Mesenchymal stem cell (in vitro differentiated cells and primary cell): Measurements from ENCODE around the gene AGTR1.

Experiments
- DNase-seq: peaks from one replicate; pipeline ENCODE4 v3.0.0-alpha.2; 2013
- H2AFZ ChIP-seq: one replicate; pipeline ENCODE4 v1.6.1; 2013; ENCODE audit warnings: low read depth, mild to moderate bottlenecking, control low read depth, inconsistent platforms, low read length, moderate library complexity
- H2AK5ac ChIP-seq: 2 replicates; pipeline ENCODE4 v1.6.1; 2013; ENCODE audit warnings: low read length, moderate library complexity, mild to moderate bottlenecking, inconsistent platforms; ENCODE audit not compliant: severe bottlenecking
- H2BK120ac ChIP-seq: one replicate; pipeline ENCODE4 v1.6.1; 2013; ENCODE audit warnings: low read depth, mild to moderate bottlenecking, inconsistent platforms, low read length, moderate library complexity
- H2BK12ac ChIP-seq, 2 experiments: one replicate each; pipeline ENCODE4 v1.6.1; 2013; ENCODE audit warnings: inconsistent platforms in 2 of 2, low read length in 2 of 2, mild to moderate bottlenecking in 2 of 2, moderate library complexity in 2 of 2, control low read depth in 1 of 2
- H2BK15ac ChIP-seq: one replicate; pipeline ENCODE4 v1.6.1; 2013; ENCODE audit warnings: mild to moderate bottlenecking, low read depth, inconsistent platforms; ENCODE audit not compliant: poor library complexity, severe bottlenecking
- H2BK5ac ChIP-seq: 2 replicates; pipeline ENCODE4 v1.6.1; 2013; ENCODE audit warnings: low read depth, mild to moderate bottlenecking, low read length, control low read depth, inconsistent platforms; ENCODE audit not compliant: poor library complexity, severe bottlenecking
- H3K14ac ChIP-seq, 2 experiments: one replicate each; pipeline ENCODE4 v1.6.1; 2013; ENCODE audit warnings: inconsistent platforms in 2 of 2, low read length in 2 of 2, control low read depth in 1 of 2, mild to moderate bottlenecking in 1 of 2, moderate library complexity in 1 of 2
- H3K18ac ChIP-seq, 2 experiments: one replicate each; pipeline ENCODE4 v1.6.1; 2013; ENCODE audit warnings: inconsistent platforms in 2 of 2, low read length in 2 of 2, control low read depth in 1 of 2, low read depth in 1 of 2, mild to moderate bottlenecking in 1 of 2
- H3K23ac ChIP-seq, 2 experiments: one replicate each; pipeline ENCODE4 v1.6.1; 2013; ENCODE audit warnings: inconsistent platforms in 2 of 2, low read length in 2 of 2, mild to moderate bottlenecking in 2 of 2, moderate library complexity in 2 of 2, control low read depth in 1 of 2
- H3K27ac ChIP-seq: 2 replicates; pipeline ENCODE4 v1.5.1; 2013; ENCODE audit warnings: mild to moderate bottlenecking, moderate library complexity, low read length, control low read depth, inconsistent platforms; ENCODE audit not compliant: poor library complexity, severe bottlenecking
- H3K27me3 ChIP-seq, 2 experiments: 2 replicates each; pipeline versions ENCODE4 v1.6.1 to v1.7.0; 2013; ENCODE audit warnings: low read length in 2 of 2, mild to moderate bottlenecking in 2 of 2, moderate library complexity in 2 of 2, control low read depth in 1 of 2, inconsistent platforms in 1 of 2; ENCODE audit not compliant: control insufficient read depth in 1 of 2, insufficient read depth in 1 of 2
- H3K36me3 ChIP-seq, 2 experiments: 2 replicates each; pipeline versions ENCODE4 v1.6.1 to v1.7.0; 2013; ENCODE audit warnings: low read length in 2 of 2, control low read depth in 1 of 2, inconsistent platforms in 1 of 2, low read depth in 1 of 2, mild to moderate bottlenecking in 1 of 2; ENCODE audit not compliant: insufficient read depth in 2 of 2, control insufficient read depth in 1 of 2
- H3K4ac ChIP-seq, 2 experiments: one replicate each; pipeline ENCODE4 v1.6.1; 2013; ENCODE audit warnings: inconsistent platforms in 2 of 2, low read length in 2 of 2, mild to moderate bottlenecking in 2 of 2, moderate library complexity in 2 of 2, control low read depth in 1 of 2, low read depth in 1 of 2
- H3K4me1 ChIP-seq: 2 replicates; pipeline ENCODE4 v1.6.1; 2013; ENCODE audit warnings: low read depth, low read length, control low read depth; ENCODE audit not compliant: control insufficient read depth, insufficient read depth
- H3K4me2 ChIP-seq: 2 replicates; pipeline ENCODE4 v1.6.1; 2013; ENCODE audit warnings: low read length, mild to moderate bottlenecking, inconsistent platforms; ENCODE audit not compliant: poor library complexity, severe bottlenecking
- H3K4me3 ChIP-seq, 2 experiments: 2 replicates each; pipeline versions ENCODE4 v1.5.1 to v1.7.0; 2013; ENCODE audit warnings: low read length in 2 of 2, mild to moderate bottlenecking in 2 of 2, control low read depth in 1 of 2, low read depth in 1 of 2; ENCODE audit not compliant: insufficient read depth in 1 of 2
- H3K79me1 ChIP-seq: replicated peaks from 2 replicates; pipeline ENCODE4 v1.6.1; 2013; ENCODE audit warnings: mild to moderate bottlenecking, control low read depth, low read length, inconsistent platforms; ENCODE audit not compliant: poor library complexity, severe bottlenecking
- H3K9ac ChIP-seq: 2 replicates; pipeline ENCODE4 v1.7.0; 2013; ENCODE audit warnings: mild to moderate bottlenecking, low read length, moderate library complexity
- H3K9me3 ChIP-seq: 2 replicates; pipeline ENCODE4 v1.7.0; 2013; ENCODE audit warnings: mild to moderate bottlenecking, low read length; ENCODE audit not compliant: control insufficient read depth
- H4K8ac ChIP-seq: one replicate; pipeline ENCODE4 v1.6.1; 2013; ENCODE audit warnings: inconsistent platforms, mild to moderate bottlenecking, low read length, moderate library complexity
- H4K91ac ChIP-seq: one replicate; pipeline ENCODE4 v1.6.1; 2013; ENCODE audit warnings: mild to moderate bottlenecking, low read length, inconsistent platforms
- WGBS: methylation state at CpG from one replicate; pipeline ENCODE4 v1.1.7; 2013; ENCODE audit warnings: mixed read lengths; 5-methylcytosine and 5-hydroxymethylcytosine counted together

AGTR1 gene

GRCh38 chr3:148707601-148708380 is 10.1 kb downstream of the AGTR1 start:
- Histone ChIP-seq H3K4ac (no peak overlapping the region), H3K27me3 (no peaks in the 10 kb centered on the region), H3K79me1 (no peaks in the 10 kb centered on the region), H2BK5ac (no peak overlapping the region), H3K4me2 (no peak overlapping the region), H3K4me1 (no peaks in the 10 kb centered on the region), H3K18ac (no peak overlapping the region), H2BK15ac (no peak overlapping the region), H3K14ac (no peak overlapping the region), H2BK12ac (no peak overlapping the region), H3K23ac (no peak overlapping the region), H3K9me3 (no peaks in the 10 kb centered on the region), H2AK5ac (no peak overlapping the region), H3K36me3 (no peaks in the 10 kb centered on the region), H4K91ac (no peak overlapping the region), H3K27ac (no peak overlapping the region), H2BK120ac (no peak overlapping the region), H4K8ac (no peak overlapping the region), H3K4me3 (no peak overlapping the region), H3K9ac (no peak overlapping the region), H2AFZ (no peak overlapping the region)
- 100% methylated on average over 2 of the region's 5 CpGs for WGBS
- DNase-seq: peak; percentile 28

GRCh38 chr3:148708409-148708808 is 10.7 kb downstream of the AGTR1 start:
- no peaks in the 10 kb centered on the region for H3K4me1 ChIP-seq
- H4K91ac ChIP-seq: no peak overlapping the region
- H3K4me3 ChIP-seq: no peak overlapping the region
- no peak overlapping the region for H3K4ac ChIP-seq
- no peak overlapping the region for H3K27ac ChIP-seq
- no peak overlapping the region for H3K9ac ChIP-seq
- H3K4me2 ChIP-seq: no peak overlapping the region
- no peak overlapping the region for H2BK120ac ChIP-seq
- no peaks in the 10 kb centered on the region for H3K36me3 ChIP-seq
- no peak overlapping the region for H2BK5ac ChIP-seq
- no peak overlapping the region for H4K8ac ChIP-seq
- DNase-seq: no peak
- no peak overlapping the region for H2AFZ ChIP-seq
- H3K79me1 ChIP-seq: no peaks in the 10 kb centered on the region
- H2BK15ac ChIP-seq: no peak overlapping the region
- H3K9me3 ChIP-seq: no peaks in the 10 kb centered on the region
- no peak overlapping the region for H2AK5ac ChIP-seq
- H3K23ac ChIP-seq: no peak overlapping the region
- H3K14ac ChIP-seq: no peak overlapping the region
- H2BK12ac ChIP-seq: no peak overlapping the region
- WGBS: no CpG with 5 or more reads among the region's 5 CpGs
- no peak overlapping the region for H3K18ac ChIP-seq
- H3K27me3 ChIP-seq: no peaks in the 10 kb centered on the region

GRCh38 chr3:148709560-148710253 is 12.0 kb downstream of the AGTR1 start:
- Histone ChIP-seq H3K4ac (no peak overlapping the region), H3K9ac (no peak overlapping the region), H4K91ac (no peak overlapping the region), H2BK5ac (no peak overlapping the region), H3K27ac (no peak overlapping the region), H2AFZ (no peak overlapping the region), H3K14ac (no peak overlapping the region), H3K4me2 (no peak overlapping the region), H2BK12ac (no peak overlapping the region), H2AK5ac (no peak overlapping the region), H3K4me1 (no peaks in the 10 kb centered on the region), H3K36me3 (no peaks in the 10 kb centered on the region), H3K4me3 (no peak overlapping the region), H2BK15ac (no peak overlapping the region), H4K8ac (no peak overlapping the region), H3K18ac (no peak overlapping the region), H2BK120ac (no peak overlapping the region), H3K23ac (no peak overlapping the region), H3K27me3 (no peaks in the 10 kb centered on the region), H3K79me1 (no peaks in the 10 kb centered on the region), H3K9me3 (no peaks in the 10 kb centered on the region)
- WGBS: no CpG with 5 or more reads among the region's 2 CpGs
- no peak for DNase-seq

GRCh38 chr3:148710665-148711064 is 13.0 kb downstream of the AGTR1 start:
- H3K9me3 ChIP-seq: no peaks in the 10 kb centered on the region
- no peaks in the 10 kb centered on the region for H3K4me1 ChIP-seq
- peak overlapping the region in 1 of 2 experiments; percentile 83 for H2BK12ac ChIP-seq
- WGBS: 95% methylated on average over 2 of the region's 2 CpGs
- no peak overlapping the region for H2BK15ac ChIP-seq
- no peak overlapping the region for H3K18ac ChIP-seq
- H3K27ac ChIP-seq: no peak overlapping the region
- H3K79me1 ChIP-seq: no peaks in the 10 kb centered on the region
- H3K4ac ChIP-seq: peak overlapping the region in 1 of 2 experiments; percentile 58
- H3K4me3 ChIP-seq: no peak overlapping the region
- no peak overlapping the region for H3K23ac ChIP-seq
- no peak overlapping the region for H2BK5ac ChIP-seq
- H4K91ac ChIP-seq: no peak overlapping the region
- H3K9ac ChIP-seq: no peak overlapping the region
- no peak overlapping the region for H3K4me2 ChIP-seq
- H4K8ac ChIP-seq: no peak overlapping the region
- no peak overlapping the region for H2BK120ac ChIP-seq
- no peak overlapping the region for H2AFZ ChIP-seq
- no peaks in the 10 kb centered on the region for H3K36me3 ChIP-seq
- H2AK5ac ChIP-seq: no peak overlapping the region
- no peak overlapping the region for H3K14ac ChIP-seq
- H3K27me3 ChIP-seq: no peaks in the 10 kb centered on the region
- no peak for DNase-seq
